GM12872 (cell line): ENCODE measurements around the gene YBX1.

Experiments
- CTCF ChIP-seq: IDR thresholded peaks from 3 replicates; pipeline ENCODE4 v1.5.1; 2011; ENCODE audit warnings: low read depth, mild to moderate bottlenecking, low read length, moderate library complexity; ENCODE audit not compliant: insufficient read depth

The YBX1 gene

GRCh38 chr1:42748461-42749410, 66.5 kb downstream of the YBX1 start:
- TF ChIP-seq CTCF: no peak

- no peak for TF ChIP-seq CTCF
These were observed 67.8 kb downstream of the YBX1 start for GRCh38 chr1:42750041-42750440.

DNA sequence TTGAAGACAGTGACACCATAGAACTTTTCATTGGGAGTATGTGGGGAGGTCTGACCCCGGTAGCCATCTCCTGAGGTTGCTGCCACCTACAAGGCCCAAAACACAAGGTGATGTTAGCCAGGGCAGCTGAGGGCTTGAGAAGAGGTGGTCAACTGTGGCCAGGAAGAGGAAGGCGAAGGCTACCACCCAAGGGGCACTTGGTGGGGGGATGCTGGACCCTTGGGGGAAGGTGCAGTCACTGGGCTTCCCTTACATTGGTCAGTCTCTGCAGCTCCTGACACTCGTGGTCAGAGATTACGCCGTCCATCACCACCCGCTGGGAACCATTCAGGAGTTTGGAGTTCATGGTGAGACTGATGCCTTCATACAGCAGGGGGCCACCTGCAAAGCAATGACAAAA, 70.1 kb downstream of the YBX1 start:
- TF ChIP-seq CTCF: no peak

DNA sequence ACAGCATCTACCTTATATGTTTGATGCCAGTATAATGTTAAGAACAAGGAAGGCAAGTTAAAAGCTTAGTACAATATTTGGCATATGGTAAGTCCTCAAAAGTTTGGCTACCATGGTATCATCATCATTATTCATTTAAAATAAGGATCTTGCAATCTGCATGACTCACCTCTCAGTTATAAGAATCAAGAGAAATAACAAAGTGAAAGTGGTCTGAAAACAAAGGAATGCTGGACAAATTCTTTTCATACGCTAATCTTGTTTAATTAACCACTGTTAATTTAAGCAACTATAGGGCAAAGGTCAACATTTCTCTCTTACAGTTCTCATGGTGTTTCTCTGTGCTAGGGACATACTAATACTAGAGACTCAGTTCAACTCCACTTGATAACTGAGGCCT, 70.9 kb downstream of the YBX1 start:
- TF ChIP-seq CTCF: no peak
